ENCODE data around the gene TMEM108.

TMEM108 gene

GRCh38 chr3:133270631-133271030 is 232.4 kb downstream of the TMEM108 start:
- in situ Hi-C loops (cut with HindIII; ENCODE audit: low sequenced_read_pairs): no loop called here

- in situ Hi-C loops (cut with HindIII; ENCODE audit: low sequenced_read_pairs): no loop called here
These were observed 232.9 kb downstream of the TMEM108 start for GRCh38 chr3:133271042-133271441.

- in situ Hi-C loops (cut with HindIII; ENCODE audit: low sequenced_read_pairs): no loop called here
These were observed 233.3 kb downstream of the TMEM108 start for GRCh38 chr3:133271539-133271938.

- in situ Hi-C loops (cut with HindIII; ENCODE audit: low sequenced_read_pairs): no loop called here
These were observed 235.2 kb downstream of the TMEM108 start for GRCh38 chr3:133273346-133273745.

DNA sequence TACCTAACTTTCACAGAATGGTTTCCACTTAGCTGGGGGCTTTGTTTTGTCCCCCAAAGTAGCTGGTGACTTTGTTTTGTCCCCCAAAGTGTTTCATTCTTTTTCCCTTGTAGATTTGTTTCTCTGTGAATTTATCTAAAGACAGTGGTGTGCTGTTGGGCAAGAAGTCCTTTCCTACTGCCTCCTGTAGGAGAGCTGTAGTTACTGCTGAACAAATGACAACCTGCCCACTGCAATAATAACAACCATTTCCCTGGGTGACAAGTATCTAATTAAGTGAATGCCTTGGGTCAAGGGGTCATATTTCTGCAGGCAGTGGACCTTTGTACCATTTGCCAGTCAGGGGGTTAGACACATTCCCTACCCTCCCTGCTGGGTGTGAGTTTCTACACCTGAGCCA is 236.3 kb downstream of the TMEM108 start:
- in situ Hi-C loops (cut with HindIII; ENCODE audit: low sequenced_read_pairs): no loop called here

- in situ Hi-C loops (cut with HindIII; ENCODE audit: low sequenced_read_pairs): no loop called here
These were observed 238.4 kb downstream of the TMEM108 start for GRCh38 chr3:133276594-133276993.

DNA sequence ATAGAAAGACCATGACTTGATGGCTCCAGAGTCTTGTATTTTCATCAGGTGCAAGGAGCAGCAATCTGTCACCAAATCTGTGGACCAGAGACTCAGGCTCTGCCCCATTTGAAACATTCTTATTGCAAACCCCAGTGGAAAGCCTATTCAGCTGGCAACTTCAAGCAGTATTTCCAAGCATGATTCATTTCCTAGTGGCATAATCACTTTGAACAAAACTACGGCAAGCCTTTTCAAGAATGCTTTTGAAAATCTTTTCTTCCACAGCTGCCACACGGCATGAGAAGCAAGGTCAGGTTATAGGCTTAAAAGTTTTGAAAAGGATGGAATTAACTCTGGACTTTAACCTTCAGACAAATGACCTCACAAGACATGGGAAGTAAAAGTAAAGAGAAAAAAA is 239.6 kb downstream of the TMEM108 start:
- in situ Hi-C loops (cut with HindIII; ENCODE audit: low sequenced_read_pairs): no loop called here

- in situ Hi-C loops (cut with HindIII; ENCODE audit: low sequenced_read_pairs): no loop called here
These were observed 240.3 kb downstream of the TMEM108 start for GRCh38 chr3:133278260-133279043.

DNA sequence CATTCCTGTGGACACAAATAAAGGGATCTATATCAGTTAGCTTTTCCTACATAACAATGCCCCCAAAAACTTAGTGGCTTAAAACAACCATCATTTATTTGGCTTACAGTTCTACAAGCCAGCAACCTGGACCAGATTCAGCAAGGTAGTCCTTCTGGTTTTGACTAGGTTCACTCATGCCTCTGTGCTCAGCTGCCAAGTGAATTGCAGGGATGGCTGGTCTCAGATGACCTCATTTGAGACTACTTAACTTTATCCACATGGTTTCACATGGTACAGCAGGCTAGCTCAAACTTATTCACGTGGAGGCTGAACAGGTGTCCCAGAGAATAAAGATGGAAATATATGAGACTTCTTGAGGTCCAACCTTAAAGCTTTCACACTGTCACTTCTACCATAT is 242.4 kb downstream of the TMEM108 start:
- in situ Hi-C loops (cut with HindIII; ENCODE audit: low sequenced_read_pairs): no loop called here

GRCh38 chr3:133282236-133282635 is 244.0 kb downstream of the TMEM108 start:
- in situ Hi-C loops (cut with HindIII; ENCODE audit: low sequenced_read_pairs): no loop called here

GRCh38 chr3:133283958-133284807 is 246.0 kb downstream of the TMEM108 start:
- in situ Hi-C loops (cut with HindIII; ENCODE audit: low sequenced_read_pairs): no loop called here

- in situ Hi-C loops (cut with HindIII; ENCODE audit: low sequenced_read_pairs): no loop called here
These were observed 251.1 kb downstream of the TMEM108 start for GRCh38 chr3:133289322-133289721.

GRCh38 chr3:133292296-133292695 is 254.1 kb downstream of the TMEM108 start:
- in situ Hi-C loops (cut with HindIII; ENCODE audit: low sequenced_read_pairs): loop anchor here (5.0 kb wide), 1 partner anchor 75 kb away; no protein-coding TSS in a partner anchor

- in situ Hi-C loops (cut with HindIII; ENCODE audit: low sequenced_read_pairs): loop anchor here (5.0 kb wide), 1 partner anchor 74 kb away; no protein-coding TSS in a partner anchor
These were observed 255.4 kb downstream of the TMEM108 start for GRCh38 chr3:133293397-133294110.

GRCh38 chr3:133294253-133294652 is 256.1 kb downstream of the TMEM108 start:
- in situ Hi-C loops (cut with HindIII; ENCODE audit: low sequenced_read_pairs): loop anchor here (5.0 kb wide), 1 partner anchor 73 kb away; no protein-coding TSS in a partner anchor

GRCh38 chr3:133295199-133295901 is 257.2 kb downstream of the TMEM108 start:
- in situ Hi-C loops (cut with HindIII; ENCODE audit: low sequenced_read_pairs): no loop called here

GRCh38 chr3:133295944-133296917 is 258.0 kb downstream of the TMEM108 start:
- in situ Hi-C loops (cut with HindIII; ENCODE audit: low sequenced_read_pairs): no loop called here

GRCh38 chr3:133296981-133297380 is 258.8 kb downstream of the TMEM108 start:
- in situ Hi-C loops (cut with HindIII; ENCODE audit: low sequenced_read_pairs): no loop called here

DNA sequence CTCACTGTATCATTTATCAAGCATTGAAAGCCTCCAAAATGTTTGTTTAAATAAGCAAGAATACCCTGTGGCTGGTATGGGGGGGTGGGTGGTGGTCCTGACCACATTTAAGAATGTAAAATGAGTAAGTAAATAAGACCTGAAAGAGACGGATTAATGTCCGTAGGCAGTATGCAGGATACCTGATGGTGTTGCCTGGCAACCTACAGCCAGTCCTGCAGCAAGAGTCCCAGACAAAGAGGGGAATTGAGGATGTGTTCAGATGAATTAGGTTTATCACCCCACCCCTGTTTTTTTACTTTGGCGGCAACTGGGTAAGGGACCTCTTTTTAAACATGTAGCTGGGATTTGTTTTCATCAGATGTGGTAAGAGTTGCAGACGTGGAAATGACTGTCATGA is 261.9 kb downstream of the TMEM108 start:
- in situ Hi-C loops (cut with HindIII; ENCODE audit: low sequenced_read_pairs): no loop called here

All from endothelial cell of hepatic sinusoid (primary cell).